22Rv1 (cell line): ENCODE results near the gene PODN.

Experiments used
- CTCF ChIP-seq: fragments of 450-650 bp; IDR thresholded peaks from 2 replicates; pipeline ENCODE4 v1.5.1; 2017; ENCODE audit warnings: mild to moderate bottlenecking
- ZFX ChIP-seq: fragments of 450-650 bp; IDR thresholded peaks from 2 replicates; pipeline ENCODE4 v1.6.1; 2017; ENCODE audit warnings: antibody characterized with exemption, borderline replicate concordance

DNA sequence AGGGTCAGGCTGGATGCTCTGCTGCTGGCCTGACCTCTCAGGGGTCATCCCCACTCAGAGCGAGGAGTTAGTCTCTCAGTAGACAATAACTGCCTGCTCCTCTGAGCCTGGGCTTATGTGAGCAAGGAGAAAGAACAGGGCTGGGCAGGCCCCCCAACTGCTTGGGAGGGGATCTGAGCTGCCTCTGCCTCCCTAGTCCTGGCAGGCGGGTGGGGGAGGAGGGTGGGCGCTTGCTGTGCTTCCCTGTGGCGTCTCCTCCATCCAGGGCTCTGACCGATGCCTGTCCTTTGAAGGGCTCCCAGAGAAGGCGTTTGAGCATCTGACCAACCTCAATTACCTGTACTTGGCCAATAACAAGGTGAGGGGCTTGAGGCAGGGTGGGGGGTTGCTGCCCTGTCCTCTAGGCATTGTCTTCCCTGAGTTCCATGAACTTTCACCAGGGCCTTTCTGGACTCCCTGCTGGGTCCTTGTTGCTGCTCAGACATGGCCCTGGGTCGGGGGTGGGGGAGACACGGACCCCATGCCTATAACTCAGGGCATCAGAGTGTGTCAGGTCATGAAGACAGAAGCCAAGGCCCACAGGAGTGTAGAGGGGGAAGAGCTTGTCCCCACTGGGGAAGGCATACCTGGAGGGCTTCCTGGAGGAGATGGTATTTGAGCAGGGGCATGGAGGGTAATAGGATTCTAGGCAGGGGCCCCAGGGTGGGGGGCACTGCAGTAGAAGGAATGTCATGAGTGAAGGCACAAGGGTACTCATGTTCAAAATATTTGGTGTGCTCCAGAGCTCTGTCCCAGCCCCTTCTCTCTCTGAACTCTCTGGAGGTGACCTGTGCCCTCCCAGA, 12.5 kb downstream of the PODN start:
- TF ChIP-seq CTCF = no peak
- no peak for TF ChIP-seq ZFX
